ENCODE results near the gene FLNC. TPM values are rescaled to one million over a fixed set of nuclear protein-coding genes. Genes with fewer than 3 reads are reported as not detected.
A peak's percentile ranks its signal among the peaks of the same experiment; 100 is the strongest.

FLNC gene
- polyA plus RNA-seq, 1 donor, result 14.9 TPM

- no peak for DNase-seq
Measured at GRCh38 chr7:128878226-128879105, 48.3 kb downstream of the FLNC start.

GRCh38 chr7:128879461-128879938, 49.3 kb downstream of the FLNC start:
- no peak for DNase-seq

- peak; percentile 63 for DNase-seq
Measured at GRCh38 chr7:128879939-128880746, 49.9 kb downstream of the FLNC start.

GRCh38 chr7:128880791-128881457, 50.7 kb downstream of the FLNC start:
- DNase-seq, result no peak

- DNase-seq, result no peak
Measured at GRCh38 chr7:128881458-128882125, 51.4 kb downstream of the FLNC start.

GRCh38 chr7:128882134-128882533, 51.9 kb downstream of the FLNC start:
- DNase-seq, result no peak

GRCh38 chr7:128883622-128884448, 53.6 kb downstream of the FLNC start:
- peak; percentile 73 for DNase-seq

- DNase-seq, result no peak
Measured at GRCh38 chr7:128884561-128885369, 54.6 kb downstream of the FLNC start.

- DNase-seq, result no peak
Measured at GRCh38 chr7:128885370-128886187, 55.4 kb downstream of the FLNC start.

- no peak for DNase-seq
Measured at GRCh38 chr7:128886391-128887168, 56.4 kb downstream of the FLNC start.

GRCh38 chr7:128887169-128888038, 57.2 kb downstream of the FLNC start:
- no peak for DNase-seq

GRCh38 chr7:128888039-128888755, 58.0 kb downstream of the FLNC start:
- DNase-seq, result no peak

GRCh38 chr7:128888756-128889095, 58.5 kb downstream of the FLNC start:
- DNase-seq, result no peak

- no peak for DNase-seq
Measured at GRCh38 chr7:128889121-128889520, 58.9 kb downstream of the FLNC start.

GRCh38 chr7:128890306-128891109, 60.3 kb downstream of the FLNC start:
- DNase-seq, result no peak

Measured in left kidney (tissue), 2 donors.